Measurements from ENCODE around the gene SIPA1L3.
A peak's percentile ranks its signal among the peaks of the same experiment; 100 is the strongest.

Gene SIPA1L3

GRCh38 chr19:38139122-38139521 lies 232.1 kb downstream of the SIPA1L3 start:
- no peak for DNase-seq (ENCODE audit: extremely low read depth in 1 of 2, low read depth in 1 of 2)

GRCh38 chr19:38141108-38141507 lies 234.1 kb downstream of the SIPA1L3 start:
- no peak for DNase-seq (ENCODE audit: extremely low read depth in 1 of 2, low read depth in 1 of 2)

GRCh38 chr19:38142176-38143035 lies 235.4 kb downstream of the SIPA1L3 start:
- peak; percentile 10 to 32 for DNase-seq (ENCODE audit: extremely low read depth in 1 of 2, low read depth in 1 of 2)

GRCh38 chr19:38143847-38144246 lies 236.8 kb downstream of the SIPA1L3 start:
- DNase-seq (ENCODE audit: extremely low read depth in 1 of 2, low read depth in 1 of 2), result no peak

GRCh38 chr19:38144667-38145066 lies 237.7 kb downstream of the SIPA1L3 start:
- no peak for DNase-seq (ENCODE audit: extremely low read depth in 1 of 2, low read depth in 1 of 2)

GRCh38 chr19:38145623-38146022 lies 238.6 kb downstream of the SIPA1L3 start:
- no peak for DNase-seq (ENCODE audit: extremely low read depth in 1 of 2, low read depth in 1 of 2)

GRCh38 chr19:38148337-38148736 lies 241.3 kb downstream of the SIPA1L3 start:
- DNase-seq (ENCODE audit: extremely low read depth in 1 of 2, low read depth in 1 of 2), result no peak

GRCh38 chr19:38149661-38150061 lies 242.7 kb downstream of the SIPA1L3 start:
- DNase-seq (ENCODE audit: extremely low read depth in 1 of 2, low read depth in 1 of 2), result no peak

GRCh38 chr19:38151242-38151641 lies 244.2 kb downstream of the SIPA1L3 start:
- no peak for DNase-seq (ENCODE audit: extremely low read depth in 1 of 2, low read depth in 1 of 2)

GRCh38 chr19:38152461-38153379 lies 245.7 kb downstream of the SIPA1L3 start:
- no peak for DNase-seq (ENCODE audit: extremely low read depth in 1 of 2, low read depth in 1 of 2)

GRCh38 chr19:38155453-38155852 lies 248.4 kb downstream of the SIPA1L3 start:
- no peak for DNase-seq (ENCODE audit: extremely low read depth in 1 of 2, low read depth in 1 of 2)

GRCh38 chr19:38158730-38159129 lies 251.7 kb downstream of the SIPA1L3 start:
- no peak for DNase-seq (ENCODE audit: extremely low read depth in 1 of 2, low read depth in 1 of 2)

GRCh38 chr19:38162094-38162493 lies 255.1 kb downstream of the SIPA1L3 start:
- DNase-seq (ENCODE audit: extremely low read depth in 1 of 2, low read depth in 1 of 2), result no peak

GRCh38 chr19:38162632-38163031 lies 255.6 kb downstream of the SIPA1L3 start:
- DNase-seq (ENCODE audit: extremely low read depth in 1 of 2, low read depth in 1 of 2), result no peak

- no peak for DNase-seq (ENCODE audit: extremely low read depth in 1 of 2, low read depth in 1 of 2)
Measured at GRCh38 chr19:38163419-38164290, 256.6 kb downstream of the SIPA1L3 start.

GRCh38 chr19:38164526-38164925 lies 257.5 kb downstream of the SIPA1L3 start:
- DNase-seq (ENCODE audit: extremely low read depth in 1 of 2, low read depth in 1 of 2), result no peak

- no peak for DNase-seq (ENCODE audit: extremely low read depth in 1 of 2, low read depth in 1 of 2)
Measured at GRCh38 chr19:38165335-38165734, 258.3 kb downstream of the SIPA1L3 start.

GRCh38 chr19:38168637-38169036 lies 261.6 kb downstream of the SIPA1L3 start:
- DNase-seq (ENCODE audit: extremely low read depth in 1 of 2, low read depth in 1 of 2), result no peak

GRCh38 chr19:38170334-38170733 lies 263.3 kb downstream of the SIPA1L3 start:
- DNase-seq (ENCODE audit: extremely low read depth in 1 of 2, low read depth in 1 of 2), result no peak

GRCh38 chr19:38172001-38172400 lies 265.0 kb downstream of the SIPA1L3 start:
- no peak for DNase-seq (ENCODE audit: extremely low read depth in 1 of 2, low read depth in 1 of 2)

Data from stimulated activated CD8-positive, alpha-beta memory T cell treated with anti-CD3 and anti-CD28 coated beads, Interleukin-7, amount 100 ng/mL, for 48 hours (primary cell).